Natural killer cell (primary cell): ENCODE measurements around the gene OR2K2. TPM values are rescaled to one million over a fixed set of nuclear protein-coding genes. Genes with fewer than 3 reads are reported as not detected.

Experiments used
- ATAC-seq, 3 donors: fragments of 150-1000 bp in 2 of 3; fragments of 200-7000 bp in 1 of 3; cut with Tn5 transposase; 1 replicate in 1 of 3; 2 replicates in 2 of 3; pipeline ENCODE4 v1.10.0; 2021; ENCODE audit warnings: mild to moderate bottlenecking in 2 of 3, moderate library complexity in 2 of 3
- DNase-seq, 2 donors: peaks; one replicate each; pipeline versions ENCODE4 v3.0.0 to v3.0.0-alpha.2; 2013 to 2021; ENCODE audit warnings: mixed read lengths in 1 of 2
- H3K27ac ChIP-seq: one replicate; pipeline ENCODE4 v1.5.1; 2013; ENCODE audit warnings: mild to moderate bottlenecking, low read length
- H3K27me3 ChIP-seq: one replicate; pipeline ENCODE4 v1.6.1; 2013; ENCODE audit warnings: low read length; ENCODE audit not compliant: control insufficient read depth, insufficient read depth
- H3K36me3 ChIP-seq: one replicate; pipeline ENCODE4 v1.6.1; 2013; ENCODE audit warnings: low read length; ENCODE audit not compliant: control insufficient read depth, insufficient read depth
- H3K4me1 ChIP-seq: one replicate; pipeline ENCODE4 v1.6.1; 2013; ENCODE audit warnings: low read length; ENCODE audit not compliant: control insufficient read depth, insufficient read depth
- H3K4me3 ChIP-seq: one replicate; pipeline ENCODE4 v1.5.1; 2013; ENCODE audit warnings: low read length
- H3K9me3 ChIP-seq: one replicate; pipeline ENCODE4 v1.6.1; 2013; ENCODE audit warnings: low read length; ENCODE audit not compliant: control insufficient read depth, insufficient read depth
- H3K27ac Mint-ChIP-seq, 2 donors: one replicate each; pipeline ENCODE4 v1.8.0; 2022; ENCODE audit warnings: mild to moderate bottlenecking in 2 of 2, mixed read lengths in 2 of 2, moderate library complexity in 1 of 2
- H3K27me3 Mint-ChIP-seq, 2 donors: one replicate each; pipeline ENCODE4 v1.8.0; 2022; ENCODE audit warnings: low read depth in 2 of 2, mixed read lengths in 2 of 2
- H3K36me3 Mint-ChIP-seq: one replicate; pipeline ENCODE4 v1.8.0; 2022; ENCODE audit warnings: mixed read lengths
- H3K4me1 Mint-ChIP-seq, 2 donors: one replicate each; pipeline ENCODE4 v1.8.0; 2022; ENCODE audit warnings: mixed read lengths in 2 of 2
- H3K4me3 Mint-ChIP-seq: one replicate; pipeline ENCODE4 v1.8.0; 2022; ENCODE audit warnings: mild to moderate bottlenecking, moderate library complexity, mixed read lengths
- H3K9me3 Mint-ChIP-seq, 2 donors: one replicate each; pipeline ENCODE4 v1.8.0; 2022; ENCODE audit warnings: mixed read lengths in 2 of 2
- CTCF ChIP-seq: fragments of 200-600 bp; IDR thresholded peaks from one replicate; pipeline ENCODE4 v1.8.0; 2022; ENCODE audit warnings: antibody characterized with exemption
- WGBS: methylation state at CpG from one replicate; pipeline ENCODE4 v1.1.7; 2013; ENCODE audit warnings: missing lambda C conversion rate; ENCODE audit not compliant: insufficient coverage; 5-methylcytosine and 5-hydroxymethylcytosine counted together
- intact Hi-C: fragments of 100-400 bp; cut with micrococcal nuclease; formaldehyde crosslinking; loops from one replicate; pipeline ENCODE4 v1.14.2; 2022
- total RNA-seq, 4 donors: library from RNA; stranded (reverse); fragments of 120-200 nt in 1 of 4; gene quantifications; one replicate each; pipeline versions ENCODE4 v1.2.3 to v1.2.4, GENCODE V29; 2013 to 2022

Gene OR2K2
- total RNA-seq, 3 donors from 2014 or later (not counting 1 experiment from before 2014, with no cell fraction given), result not detected

DNA sequence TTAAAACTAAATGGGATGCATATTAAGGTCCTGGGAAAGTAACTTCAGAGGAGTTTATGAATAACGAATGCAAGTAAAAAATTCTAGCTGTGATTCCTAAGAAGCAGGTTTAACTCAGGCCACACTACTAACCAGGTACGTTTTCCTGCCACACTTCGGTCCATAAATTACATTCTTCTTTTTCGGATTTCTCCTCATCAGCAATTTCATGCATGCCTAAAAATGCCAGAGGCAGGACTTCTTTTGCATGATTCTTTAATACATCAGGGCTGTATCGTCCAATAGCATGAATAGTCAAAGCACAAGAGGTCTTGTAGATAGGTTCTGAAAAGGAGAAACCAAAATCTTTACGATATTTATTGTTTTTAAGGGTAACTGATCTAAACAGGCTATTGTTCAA lies 42.3 kb upstream of the OR2K2 start:
- DNase-seq (no peak), ATAC-seq (no peak)
- Mint-ChIP-seq H3K4me1 (no peaks in the 10 kb centered on the region), H3K27ac (no peak overlapping the region), H3K9me3 (no peaks in the 10 kb centered on the region), H3K4me3 (no peak overlapping the region), H3K36me3 (peaks cover 55% of the 10 kb centered on the region), H3K27me3 (no peaks in the 10 kb centered on the region)
- H3K27me3 ChIP-seq, result no peaks in the 10 kb centered on the region
- no peak overlapping the region for H3K4me3 ChIP-seq
- no peak overlapping the region for H3K27ac ChIP-seq
- TF ChIP-seq CTCF, result no peak
- intact Hi-C loops, result no loop called here
- 99% methylated on average over 5 of the region's 6 CpGs for WGBS
- H3K4me1 ChIP-seq, result no peaks in the 10 kb centered on the region
- peaks cover 83% of the 10 kb centered on the region for H3K36me3 ChIP-seq
- no peaks in the 10 kb centered on the region for H3K9me3 ChIP-seq

GRCh38 chr9:111366978-111367377 lies 37.0 kb upstream of the OR2K2 start:
- Mint-ChIP-seq H3K27me3 (no peaks in the 10 kb centered on the region), H3K36me3 (peaks cover 57% of the 10 kb centered on the region), H3K27ac (no peak overlapping the region), H3K9me3 (no peaks in the 10 kb centered on the region), H3K4me1 (no peaks in the 10 kb centered on the region), H3K4me3 (no peak overlapping the region)
- Histone ChIP-seq H3K9me3 (no peaks in the 10 kb centered on the region), H3K4me3 (no peak overlapping the region), H3K27ac (no peak overlapping the region), H3K36me3 (peaks cover 69% of the 10 kb centered on the region), H3K4me1 (no peaks in the 10 kb centered on the region), H3K27me3 (no peaks in the 10 kb centered on the region)
- ATAC-seq, result no peak
- 100% methylated on average over 1 of the region's 1 CpG for WGBS
- TF ChIP-seq CTCF, result no peak
- intact Hi-C loops, result no loop called here
- no peak for DNase-seq

DNA sequence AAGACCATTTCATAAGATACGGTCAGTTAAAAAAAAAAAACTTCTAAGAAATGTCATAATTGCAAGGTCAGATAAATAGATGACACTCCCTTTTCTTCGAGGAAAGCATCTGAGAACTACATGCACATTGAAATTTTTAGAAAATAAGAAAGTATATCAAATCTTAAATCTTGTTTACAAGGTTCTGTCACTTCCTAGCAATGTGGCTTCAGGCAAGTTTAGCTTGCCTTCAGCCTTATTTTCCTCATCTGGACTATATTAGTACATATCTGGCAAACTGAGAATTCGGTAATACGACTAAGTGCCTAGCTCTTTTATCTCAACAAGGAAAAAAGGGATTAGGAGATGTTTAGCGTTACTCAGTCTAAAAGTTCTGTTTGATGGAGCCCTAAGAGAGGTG lies 32.5 kb upstream of the OR2K2 start:
- no peak overlapping the region for H3K27ac Mint-ChIP-seq
- H3K4me3 ChIP-seq, result no peak overlapping the region
- no peak for TF ChIP-seq CTCF
- H3K27me3 Mint-ChIP-seq, result no peaks in the 10 kb centered on the region
- H3K36me3 ChIP-seq, result peaks cover 34% of the 10 kb centered on the region
- H3K9me3 Mint-ChIP-seq, result no peaks in the 10 kb centered on the region
- no peak overlapping the region for H3K27ac ChIP-seq
- H3K9me3 ChIP-seq, result no peaks in the 10 kb centered on the region
- no peaks in the 10 kb centered on the region for H3K4me1 Mint-ChIP-seq
- no peak for DNase-seq
- peaks cover 30% of the 10 kb centered on the region for H3K36me3 Mint-ChIP-seq
- no peak overlapping the region for H3K4me3 Mint-ChIP-seq
- no peaks in the 10 kb centered on the region for H3K4me1 ChIP-seq
- no peaks in the 10 kb centered on the region for H3K27me3 ChIP-seq
- no peak for ATAC-seq
- intact Hi-C loops, result no loop called here
- 94% methylated on average over 2 of the region's 5 CpGs for WGBS

DNA sequence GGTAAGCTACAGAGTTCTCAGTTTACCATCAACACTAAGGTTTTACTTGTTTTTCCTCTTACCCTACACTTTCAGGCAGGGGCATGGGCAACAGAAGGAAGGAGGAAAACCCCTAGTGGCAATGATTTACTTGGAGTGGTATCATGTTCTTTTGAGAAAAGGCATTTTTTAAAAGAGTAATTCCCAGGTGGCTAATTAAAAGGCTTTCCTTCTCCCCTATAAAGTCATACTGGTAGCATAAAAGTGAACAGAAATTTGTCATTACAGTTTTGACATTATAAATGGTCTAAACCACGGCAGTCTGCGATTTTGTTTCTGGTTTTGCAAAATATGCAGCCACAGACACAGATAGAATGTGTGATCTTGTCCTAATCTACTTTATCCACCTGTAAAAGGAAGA lies 30.9 kb upstream of the OR2K2 start:
- TF ChIP-seq CTCF, result no peak
- H3K36me3 ChIP-seq, result peaks cover 27% of the 10 kb centered on the region
- H3K4me3 Mint-ChIP-seq, result no peak overlapping the region
- WGBS, result 80% methylated on average over 2 of the region's 2 CpGs
- no peaks in the 10 kb centered on the region for H3K4me1 Mint-ChIP-seq
- no peaks in the 10 kb centered on the region for H3K27me3 ChIP-seq
- intact Hi-C loops, result no loop called here
- H3K27ac Mint-ChIP-seq, result no peak overlapping the region
- H3K9me3 Mint-ChIP-seq, result no peaks in the 10 kb centered on the region
- H3K36me3 Mint-ChIP-seq, result peaks cover 22% of the 10 kb centered on the region
- H3K27ac ChIP-seq, result no peak overlapping the region
- DNase-seq (no peak), ATAC-seq (no peak)
- H3K9me3 ChIP-seq, result no peaks in the 10 kb centered on the region
- H3K27me3 Mint-ChIP-seq, result no peaks in the 10 kb centered on the region
- H3K4me1 ChIP-seq, result no peaks in the 10 kb centered on the region
- H3K4me3 ChIP-seq, result no peak overlapping the region
